OCI-M1 (cell line): ENCODE measurements around the gene CD52.
"Not testable (repeated sequence)": the region's sequence is repeated elsewhere in the genome, so short reads cannot be mapped to it uniquely, and the experiment has no call there.

Experiments used
- DNase-seq: peaks from one replicate; lab custom pipeline; 2025; lab: John Stamatoyannopoulos, UW

CD52 gene

GRCh38 chr1:26284597-26285347 lies 33.0 kb upstream of the CD52 start:
- DNase-seq = peak; percentile 97

GRCh38 chr1:26285366-26286063 lies 32.2 kb upstream of the CD52 start:
- peak; percentile 50 for DNase-seq

DNA sequence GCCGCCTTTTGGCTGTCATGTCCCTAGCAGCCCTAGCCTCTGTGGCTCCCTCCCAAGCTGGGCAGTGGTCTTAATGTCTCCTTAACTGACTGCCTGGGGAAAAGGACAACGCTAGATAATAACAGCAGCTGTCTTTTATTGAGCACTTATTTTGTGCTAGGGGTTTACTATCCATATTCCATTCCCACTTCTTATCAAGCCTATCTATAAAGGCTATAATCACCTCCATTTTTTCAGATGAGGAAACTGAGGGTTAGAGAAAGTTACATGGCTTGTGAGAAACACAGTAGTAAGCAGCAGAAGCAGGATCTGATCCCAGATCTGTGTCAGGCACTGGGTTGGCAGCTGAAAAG lies 31.7 kb upstream of the CD52 start:
- DNase-seq = no peak

- peak; percentile 72 for DNase-seq
Measured at GRCh38 chr1:26287033-26287711, 30.6 kb upstream of the CD52 start.

DNA sequence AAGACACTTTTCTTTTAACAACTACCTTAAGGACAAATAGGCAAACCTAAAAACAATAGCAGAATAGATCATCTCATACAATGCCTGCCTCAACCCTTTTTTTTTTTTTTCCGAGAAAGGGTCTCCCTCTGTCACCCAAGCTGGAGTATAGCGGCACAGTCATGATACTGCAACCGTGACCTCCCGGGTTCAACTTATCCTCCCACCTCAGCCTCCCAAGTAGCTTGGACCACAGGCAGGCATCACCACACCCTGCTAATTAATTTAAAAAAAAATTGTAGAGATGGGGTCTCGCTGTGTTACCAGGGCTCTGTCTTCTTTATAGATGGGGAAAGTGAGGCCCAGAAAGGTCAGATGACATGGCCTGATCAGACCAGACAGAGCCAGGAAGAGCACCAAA lies 29.9 kb upstream of the CD52 start:
- DNase-seq = no peak

GRCh38 chr1:26288311-26288941 lies 29.3 kb upstream of the CD52 start:
- DNase-seq = peak; percentile 56

GRCh38 chr1:26289158-26290059 lies 28.3 kb upstream of the CD52 start:
- DNase-seq = no peak

DNA sequence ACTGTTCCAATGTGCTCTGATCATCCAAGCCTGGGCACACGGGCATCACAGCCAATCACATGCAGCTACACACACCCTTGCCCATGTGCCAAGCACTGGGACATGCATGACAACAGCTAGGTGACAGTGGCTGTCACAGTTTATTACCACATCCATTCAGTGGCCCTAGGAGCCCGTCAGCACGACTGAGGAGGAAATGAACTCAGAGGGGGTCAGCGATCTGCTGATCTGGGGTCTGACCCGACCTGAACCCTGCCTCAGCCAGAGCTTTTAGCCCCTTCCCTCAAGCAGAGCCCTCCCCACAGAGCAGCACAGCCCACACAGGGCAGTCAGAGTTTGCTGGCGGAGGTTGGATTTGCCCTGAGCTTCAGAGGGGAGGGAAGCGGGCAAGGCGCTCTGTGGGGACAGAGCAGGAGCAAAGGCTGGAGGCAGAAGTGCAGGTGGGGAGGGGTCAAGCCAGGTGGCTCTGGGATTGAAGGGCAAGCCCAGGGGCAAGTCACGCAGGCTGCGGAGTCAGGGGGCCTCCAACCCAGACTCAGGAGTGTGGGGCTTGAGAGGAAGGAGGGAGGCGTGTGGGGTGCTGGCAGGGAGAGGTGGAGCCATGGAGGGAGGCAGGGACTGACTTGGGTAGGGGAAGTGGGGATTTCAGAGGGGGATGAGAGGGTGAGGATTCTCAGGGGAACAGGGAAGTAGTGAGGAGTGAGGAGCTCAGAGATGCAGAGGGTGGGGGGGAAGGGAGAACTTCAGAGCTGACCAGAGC lies 27.5 kb upstream of the CD52 start:
- DNase-seq = no peak

GRCh38 chr1:26290882-26291261 lies 26.9 kb upstream of the CD52 start:
- no peak for DNase-seq

- DNase-seq = no peak
Measured at GRCh38 chr1:26291433-26291832, 26.3 kb upstream of the CD52 start.

- no peak for DNase-seq
Measured at GRCh38 chr1:26291939-26292338, 25.8 kb upstream of the CD52 start.

DNA sequence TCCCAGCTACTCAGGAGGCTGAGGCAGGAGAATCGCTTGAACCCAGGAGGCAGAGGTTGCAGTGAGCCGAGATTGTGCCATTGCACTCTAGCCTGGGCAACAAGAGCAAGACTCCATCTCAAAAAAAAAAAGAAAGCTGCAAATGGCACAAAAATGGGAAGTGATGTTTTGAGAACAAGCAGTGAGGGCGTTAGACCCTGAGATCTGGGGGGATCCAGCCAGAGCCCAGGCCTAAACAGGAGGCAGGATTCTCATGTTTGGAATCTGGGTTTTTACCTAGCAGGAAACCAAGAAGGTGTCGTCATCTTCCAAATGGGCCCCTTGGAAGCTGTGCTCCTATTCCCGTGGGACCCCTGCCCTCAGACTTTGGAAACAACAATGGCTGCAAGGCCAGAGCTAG lies 25.0 kb upstream of the CD52 start:
- DNase-seq = not testable (repeated sequence)

- DNase-seq = no peak
Measured at GRCh38 chr1:26293911-26294463, 23.8 kb upstream of the CD52 start.

- no peak for DNase-seq
Measured at GRCh38 chr1:26295194-26296138, 22.3 kb upstream of the CD52 start.

DNA sequence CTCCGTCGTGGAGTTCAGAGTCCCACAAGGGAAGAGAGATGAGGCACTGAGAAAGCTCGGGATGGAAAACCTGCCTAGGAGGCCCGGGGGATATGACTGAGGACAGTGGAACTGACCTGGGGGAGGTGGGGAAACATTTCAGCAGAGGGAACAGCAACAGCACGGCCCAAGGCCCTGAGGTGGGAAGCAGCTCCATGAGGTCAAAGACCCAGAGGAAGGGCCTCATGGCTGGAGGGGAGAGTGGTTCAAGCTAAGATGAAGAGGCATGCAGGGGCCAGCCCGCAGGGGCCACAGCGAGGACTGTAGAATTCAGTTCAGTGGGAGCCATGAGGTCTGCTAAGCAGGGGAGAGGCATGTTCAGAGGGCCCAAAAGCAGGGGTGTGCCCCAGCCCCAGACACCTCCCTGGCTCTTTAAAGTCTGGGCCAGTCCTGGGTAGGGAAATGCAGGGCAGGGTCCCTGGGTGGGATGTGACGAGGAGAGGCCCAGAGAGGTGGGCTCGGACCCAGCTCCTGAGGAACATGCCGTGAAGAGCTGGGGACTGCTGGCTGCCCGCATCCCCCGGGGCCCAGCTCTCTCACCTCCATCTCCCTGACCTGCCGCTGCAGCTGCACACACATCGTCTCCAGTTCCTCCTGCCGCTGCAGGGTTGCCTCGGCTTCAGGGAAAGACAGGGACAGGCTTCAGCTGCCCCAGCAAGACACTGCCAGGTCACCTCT lies 21.3 kb upstream of the CD52 start:
- no peak for DNase-seq

DNA sequence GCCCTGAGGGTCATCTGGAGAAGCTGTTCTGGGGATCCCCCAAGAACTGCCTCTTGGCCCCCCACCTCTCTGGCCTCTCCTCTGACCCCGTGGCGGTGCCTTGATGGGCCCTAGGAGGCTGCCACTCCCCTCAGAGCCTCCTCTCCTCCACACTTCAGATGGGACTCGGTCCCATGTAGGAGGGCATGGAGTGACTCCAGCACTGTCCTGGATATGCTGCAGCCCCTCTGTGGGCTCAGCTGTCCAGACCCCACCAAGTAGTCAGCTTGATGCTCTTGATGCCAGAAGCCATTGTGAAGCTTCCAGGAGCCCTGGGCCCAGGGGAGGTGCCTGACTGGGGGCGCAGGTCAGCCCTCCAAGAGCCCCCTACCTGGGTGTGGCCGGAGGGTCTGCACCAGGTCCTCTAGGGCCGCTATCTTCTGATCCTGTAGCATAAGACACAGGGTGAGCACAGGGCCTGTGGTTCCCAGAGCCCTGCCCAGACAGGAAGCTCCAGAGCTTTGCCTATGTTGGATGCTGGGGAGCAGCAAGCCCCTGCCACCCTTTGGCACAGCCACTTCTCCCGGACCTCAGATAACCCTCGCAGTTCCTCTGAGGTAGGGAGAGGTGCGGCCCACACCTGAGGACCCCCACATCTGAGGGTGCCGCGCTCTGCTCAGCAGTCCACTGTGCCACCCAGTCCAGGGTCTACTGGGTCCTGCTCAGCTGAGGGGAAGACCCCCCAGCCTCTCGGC lies 20.5 kb upstream of the CD52 start:
- no peak for DNase-seq

- DNase-seq = no peak
Measured at GRCh38 chr1:26297791-26298124, 20.0 kb upstream of the CD52 start.

DNA sequence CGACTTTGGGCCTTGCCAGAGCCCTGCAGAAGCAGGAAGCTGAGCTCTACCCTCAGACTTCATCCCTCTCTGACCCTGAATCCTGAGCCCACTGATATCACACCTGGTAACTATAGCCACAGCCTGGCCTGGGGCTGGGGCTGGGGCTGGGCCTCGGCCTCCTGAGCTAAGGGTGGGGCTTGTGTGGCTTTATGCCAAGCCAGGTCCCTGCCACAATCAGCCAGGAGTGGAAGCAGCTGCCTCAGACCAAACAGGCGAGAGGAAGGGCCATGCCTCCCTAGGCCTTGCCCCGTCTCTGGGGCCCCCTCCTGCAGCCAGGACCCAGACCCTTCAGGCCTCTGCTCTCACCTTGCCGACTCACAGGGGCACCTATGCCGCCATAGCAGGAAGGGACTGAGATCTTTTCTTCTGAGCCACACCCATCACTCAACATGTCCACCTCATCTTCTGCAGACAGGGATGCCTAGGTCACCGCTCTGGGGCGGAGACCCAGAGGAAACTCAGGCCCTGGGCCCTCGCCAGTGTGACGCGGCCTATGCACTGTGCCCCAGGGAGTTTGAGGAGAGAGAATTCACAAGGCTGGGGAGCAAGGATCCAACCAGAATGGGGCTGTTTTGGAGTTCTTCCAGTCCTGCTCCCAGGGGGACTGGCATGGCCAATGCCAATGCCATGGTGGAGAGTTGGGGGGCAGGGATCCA lies 17.0 kb upstream of the CD52 start:
- DNase-seq = no peak
